ENCODE results near the gene UBAC2.
"Not testable (repeated sequence)": the region's sequence is repeated elsewhere in the genome, so short reads cannot be mapped to it uniquely, and the experiment has no call there.

UBAC2 gene

DNA sequence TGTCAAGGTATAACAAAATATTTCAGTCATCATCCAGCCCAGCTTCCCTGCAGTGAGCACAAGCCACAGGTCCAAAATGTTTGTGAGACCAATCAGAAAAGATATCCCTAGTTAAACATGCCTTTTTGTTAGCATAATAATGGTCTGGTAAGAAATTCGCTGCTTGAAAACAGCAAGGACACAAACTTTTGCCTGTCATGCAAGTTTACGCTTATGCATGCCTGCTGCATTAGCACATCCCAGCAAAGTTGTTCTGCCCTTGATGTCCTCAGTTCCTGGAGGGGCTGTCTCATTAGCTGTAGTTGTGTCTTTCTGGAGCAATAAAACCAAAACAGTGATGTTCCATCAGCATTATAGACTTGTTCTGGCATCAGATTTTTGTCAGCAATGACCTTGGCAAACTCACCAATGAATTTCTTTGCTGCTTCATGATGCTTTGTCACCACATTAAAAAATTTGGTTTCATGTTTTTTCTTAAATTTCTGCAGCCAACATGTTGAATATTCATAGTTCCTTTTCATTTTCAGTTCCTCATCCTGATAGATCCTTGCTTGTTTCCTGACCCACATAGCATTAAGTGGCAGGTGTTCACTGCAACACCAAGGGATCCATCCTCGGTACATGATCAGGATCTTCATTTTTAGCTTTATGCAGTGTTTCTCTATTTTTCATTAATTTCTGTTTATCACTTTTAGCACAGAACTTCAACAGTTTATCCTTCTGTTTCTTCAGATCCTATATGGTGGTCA lies 178.5 kb downstream of the UBAC2 start:
- DNase-seq (ENCODE audit: low read depth) = peak; percentile 12

DNA sequence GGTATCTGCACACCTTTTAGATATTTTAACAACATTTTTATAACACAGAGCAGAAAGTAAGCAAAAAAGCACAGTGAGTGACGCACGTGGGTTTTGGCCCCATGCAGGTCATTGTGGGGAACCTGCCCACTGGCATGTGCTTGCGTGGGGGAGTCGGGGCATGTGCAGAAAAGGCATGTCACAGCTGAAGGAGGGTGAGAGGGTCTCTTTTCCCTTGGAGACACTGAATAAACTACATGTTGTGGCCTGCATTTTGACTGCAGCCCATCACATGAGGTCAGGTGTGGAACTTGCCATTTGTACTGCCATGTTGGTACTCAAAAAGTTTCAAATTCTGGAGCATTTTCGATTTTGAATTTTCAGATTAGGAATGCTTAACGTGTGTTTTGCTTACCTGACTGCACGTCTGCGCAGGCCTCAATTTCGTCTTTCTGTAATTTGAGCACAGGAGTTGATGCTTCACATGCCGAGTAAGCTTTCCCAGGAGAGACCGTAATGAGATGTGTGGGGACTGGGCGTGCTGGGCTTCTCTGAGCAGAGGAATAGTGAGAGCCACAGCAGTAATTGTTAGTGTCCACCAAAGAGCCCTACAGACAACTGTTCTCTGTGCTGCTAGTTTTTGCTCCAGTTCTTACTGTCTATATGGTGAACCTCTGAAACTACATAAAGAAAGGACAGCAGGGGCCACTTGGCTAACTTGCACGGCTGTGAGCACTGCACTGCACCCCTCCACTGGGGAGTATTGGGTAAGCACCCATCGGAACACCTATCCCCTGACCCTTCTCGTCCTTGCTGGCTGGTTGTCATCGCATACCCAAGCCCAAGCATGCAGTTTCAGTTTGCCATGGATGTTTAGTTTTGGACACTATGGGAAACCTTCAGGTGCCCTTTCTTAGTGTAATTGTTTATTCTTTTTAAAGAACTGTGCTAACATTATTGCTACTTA lies 179.5 kb downstream of the UBAC2 start:
- DNase-seq (ENCODE audit: low read depth) = no peak

DNA sequence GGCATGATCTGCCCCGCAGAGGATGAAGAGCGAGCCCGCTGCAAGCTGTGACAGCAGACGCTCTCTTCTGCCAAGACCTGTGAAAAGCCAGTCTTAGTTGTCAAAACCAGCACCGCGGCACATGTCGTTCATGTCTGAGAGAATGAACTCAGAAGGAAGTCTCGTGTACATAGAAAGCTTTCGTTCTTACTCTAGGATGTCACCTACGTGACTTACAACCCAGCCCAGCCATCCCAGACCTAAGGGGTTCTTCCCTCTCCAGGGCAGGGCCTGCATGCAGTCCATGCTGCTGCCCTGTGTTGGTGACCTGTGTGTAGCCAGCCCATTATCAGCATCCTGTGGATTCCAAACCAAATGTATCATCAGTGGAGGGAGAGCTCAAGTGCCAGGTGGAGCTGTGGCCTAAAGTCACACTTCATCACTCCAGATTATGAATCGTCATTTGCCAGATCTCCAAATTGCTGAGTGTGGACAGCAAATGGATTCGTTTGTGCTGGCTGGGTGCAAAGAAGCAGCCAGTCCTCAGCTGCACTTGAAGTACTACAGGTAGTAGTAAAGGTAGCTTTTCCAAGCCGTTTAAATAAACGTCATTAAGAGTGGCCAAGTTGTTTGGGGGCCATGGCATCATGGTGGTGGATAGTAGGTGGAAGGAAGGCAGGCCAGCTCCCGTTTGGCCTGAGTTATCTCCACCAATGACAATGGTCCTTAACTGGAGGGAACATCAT lies 180.4 kb downstream of the UBAC2 start:
- DNase-seq (ENCODE audit: low read depth) = no peak

DNA sequence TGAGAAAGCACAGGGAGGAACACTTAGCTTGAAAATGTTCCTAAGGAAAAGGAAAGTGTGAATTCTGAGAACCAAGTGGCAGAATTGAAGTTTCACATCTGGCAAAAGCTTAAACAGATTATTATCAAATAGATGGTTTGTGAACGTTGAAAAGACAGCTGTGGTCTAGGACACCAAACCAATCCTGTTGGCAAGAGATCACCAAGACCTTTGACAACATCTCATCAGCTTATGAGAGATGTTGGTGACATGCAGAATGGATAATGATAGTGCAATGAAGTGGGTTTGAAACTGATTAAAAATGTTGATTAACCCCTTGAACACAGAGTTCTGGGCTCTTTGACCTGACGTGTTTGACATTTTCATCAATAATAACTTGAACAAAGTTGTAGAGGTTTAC lies 181.1 kb downstream of the UBAC2 start:
- no peak for DNase-seq (ENCODE audit: low read depth)

DNA sequence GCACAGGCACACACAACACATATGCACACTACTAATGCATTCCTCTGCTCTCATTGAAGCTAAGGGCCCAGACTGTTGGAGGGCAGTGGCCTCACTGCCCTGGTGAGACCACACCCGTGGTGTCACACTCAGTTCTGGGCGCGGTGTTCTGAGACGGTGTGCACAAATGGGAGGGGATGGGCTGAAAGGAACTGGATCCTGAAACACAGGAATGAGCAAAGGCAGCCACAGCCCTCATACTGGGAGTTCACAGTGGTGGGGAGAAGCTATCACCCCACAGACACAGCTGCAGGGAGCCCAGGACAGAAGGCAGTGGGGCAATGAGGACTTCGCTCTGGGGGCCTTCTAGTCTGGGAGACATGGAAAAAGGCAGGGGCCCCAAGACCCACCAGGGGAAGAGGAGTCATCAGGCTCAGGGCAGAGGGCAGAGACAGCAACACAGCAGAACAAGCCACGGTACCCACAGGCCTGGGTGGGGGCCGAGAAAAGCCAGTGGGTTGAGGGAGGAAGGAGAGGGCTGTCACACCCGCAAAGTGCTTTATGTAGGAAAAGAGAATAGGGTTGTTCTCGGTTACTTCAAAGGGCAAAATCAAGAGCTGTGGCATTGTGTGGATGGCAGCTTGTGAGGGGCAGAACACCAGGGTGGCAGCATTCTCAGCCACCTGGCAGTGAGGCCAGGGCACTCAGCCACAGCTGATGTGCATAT lies 181.9 kb downstream of the UBAC2 start:
- no peak for DNase-seq (ENCODE audit: low read depth)

DNA sequence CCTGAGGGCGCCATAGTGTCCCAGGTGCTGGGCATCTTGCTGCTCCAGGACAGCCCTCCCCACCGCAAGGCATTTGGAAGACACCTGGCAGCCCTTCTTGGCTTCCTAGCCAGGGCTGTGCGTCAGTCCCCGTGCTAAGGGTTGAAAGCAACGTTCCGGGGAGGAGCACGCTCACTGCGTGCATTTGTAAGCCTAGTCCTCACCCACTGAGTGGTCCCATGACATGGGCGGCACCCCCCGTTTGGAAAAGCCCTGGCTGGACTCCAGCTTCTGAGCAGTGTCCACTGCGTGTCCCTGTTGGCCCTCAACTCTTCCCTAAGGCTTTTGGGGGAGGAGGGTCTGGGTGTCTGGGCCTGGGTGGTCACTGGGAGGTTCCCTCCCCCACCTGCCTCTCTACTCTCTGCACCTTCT lies 182.9 kb downstream of the UBAC2 start:
- DNase-seq (ENCODE audit: low read depth) = no peak

DNA sequence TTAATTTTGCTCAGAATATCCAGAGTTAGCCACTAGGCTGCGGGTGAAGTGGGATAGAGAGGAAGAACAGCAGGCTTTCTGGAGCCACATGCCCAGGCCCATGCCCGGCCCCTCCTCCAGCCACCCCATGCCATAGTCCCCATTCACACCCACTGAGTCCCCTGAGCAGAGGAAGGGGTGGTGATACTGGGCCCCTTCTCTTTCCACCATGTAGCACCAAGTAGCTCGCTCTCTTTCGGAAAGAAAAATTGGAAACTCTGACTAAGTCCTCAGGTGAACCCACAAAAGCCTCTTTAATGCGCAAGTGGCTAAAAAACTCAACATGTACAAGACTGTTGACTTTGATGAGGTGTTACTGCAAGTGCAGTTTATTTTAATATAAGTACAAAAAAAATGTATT lies 183.3 kb downstream of the UBAC2 start:
- DNase-seq (ENCODE audit: low read depth) = no peak

DNA sequence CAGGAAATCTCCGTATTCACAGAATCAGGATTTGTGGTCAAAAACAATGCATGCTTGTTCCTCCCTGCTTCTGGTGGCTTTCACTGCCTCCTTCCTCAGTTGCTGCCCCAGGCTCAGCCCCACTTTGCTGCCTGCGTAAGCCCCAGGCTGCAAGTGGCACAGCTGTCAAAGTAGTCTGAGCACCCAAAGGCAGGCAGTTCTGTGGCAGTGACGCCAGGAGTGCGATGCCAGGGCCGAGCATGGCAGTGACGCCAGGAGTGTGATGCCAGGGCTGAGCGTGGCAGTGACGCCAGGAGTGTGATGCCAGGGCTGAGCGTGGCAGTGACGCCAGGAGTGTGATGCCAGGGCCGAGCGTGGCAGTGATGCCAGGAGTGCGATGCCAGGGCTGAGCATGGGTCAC lies 183.8 kb downstream of the UBAC2 start:
- no peak for DNase-seq (ENCODE audit: low read depth)

DNA sequence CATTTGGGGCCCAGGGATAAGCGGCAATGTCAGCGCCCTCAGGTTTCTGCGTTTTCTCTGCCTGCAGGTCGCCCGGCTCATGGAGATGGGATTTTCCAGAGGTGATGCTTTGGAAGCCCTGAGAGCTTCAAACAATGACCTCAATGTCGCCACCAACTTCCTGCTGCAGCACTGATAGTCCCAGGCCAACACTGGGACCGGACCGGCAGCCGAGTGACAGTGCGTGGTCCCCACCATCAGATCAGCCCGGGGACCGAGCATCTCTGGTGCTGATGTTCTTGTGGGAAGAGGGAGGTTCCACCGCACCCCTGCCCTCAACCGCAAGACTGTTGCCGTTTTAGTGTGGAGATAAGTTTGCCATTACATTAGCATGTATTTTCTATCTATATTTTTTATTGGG lies 184.5 kb downstream of the UBAC2 start:
- no peak for DNase-seq (ENCODE audit: low read depth)

DNA sequence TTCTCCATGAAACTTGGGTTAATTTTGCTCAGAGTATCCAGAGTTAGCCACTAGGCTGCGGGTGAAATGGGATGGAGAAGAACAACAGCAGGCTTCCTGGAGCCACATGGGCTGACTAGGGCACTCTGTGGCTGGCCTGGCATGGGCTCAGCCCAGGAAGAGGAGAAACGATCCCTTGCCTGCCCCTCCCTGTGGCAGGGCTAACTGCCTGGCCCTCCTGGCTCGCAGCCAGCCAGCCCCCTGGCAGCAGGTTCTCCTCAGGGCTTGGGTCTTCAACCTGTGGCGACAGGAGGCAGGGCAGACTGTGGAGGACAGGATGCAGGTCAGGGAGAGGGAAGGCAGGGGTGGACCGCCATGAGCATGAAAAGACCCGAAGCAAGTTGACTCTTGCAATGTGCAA lies 185.3 kb downstream of the UBAC2 start:
- no peak for DNase-seq (ENCODE audit: low read depth)

DNA sequence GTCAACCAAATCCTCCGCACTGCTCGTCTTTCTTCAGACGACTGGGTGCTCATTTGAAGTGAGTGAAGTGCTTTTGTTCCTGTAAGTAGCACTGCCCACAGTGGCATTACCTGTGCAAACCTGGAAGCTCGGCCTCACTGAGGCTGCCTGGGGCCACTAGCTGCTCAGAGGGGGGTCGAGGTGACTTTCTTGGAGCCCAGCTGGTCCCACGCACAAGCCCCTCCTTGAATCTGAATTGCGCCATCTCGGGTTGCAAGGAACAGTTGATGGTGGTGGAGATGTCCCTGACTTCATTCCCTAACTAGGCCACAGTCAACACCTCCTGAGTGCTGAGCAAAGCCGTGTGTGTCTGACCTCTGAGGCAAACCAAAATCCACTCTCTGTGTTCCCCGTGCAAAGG lies 185.8 kb downstream of the UBAC2 start:
- no peak for DNase-seq (ENCODE audit: low read depth)

DNA sequence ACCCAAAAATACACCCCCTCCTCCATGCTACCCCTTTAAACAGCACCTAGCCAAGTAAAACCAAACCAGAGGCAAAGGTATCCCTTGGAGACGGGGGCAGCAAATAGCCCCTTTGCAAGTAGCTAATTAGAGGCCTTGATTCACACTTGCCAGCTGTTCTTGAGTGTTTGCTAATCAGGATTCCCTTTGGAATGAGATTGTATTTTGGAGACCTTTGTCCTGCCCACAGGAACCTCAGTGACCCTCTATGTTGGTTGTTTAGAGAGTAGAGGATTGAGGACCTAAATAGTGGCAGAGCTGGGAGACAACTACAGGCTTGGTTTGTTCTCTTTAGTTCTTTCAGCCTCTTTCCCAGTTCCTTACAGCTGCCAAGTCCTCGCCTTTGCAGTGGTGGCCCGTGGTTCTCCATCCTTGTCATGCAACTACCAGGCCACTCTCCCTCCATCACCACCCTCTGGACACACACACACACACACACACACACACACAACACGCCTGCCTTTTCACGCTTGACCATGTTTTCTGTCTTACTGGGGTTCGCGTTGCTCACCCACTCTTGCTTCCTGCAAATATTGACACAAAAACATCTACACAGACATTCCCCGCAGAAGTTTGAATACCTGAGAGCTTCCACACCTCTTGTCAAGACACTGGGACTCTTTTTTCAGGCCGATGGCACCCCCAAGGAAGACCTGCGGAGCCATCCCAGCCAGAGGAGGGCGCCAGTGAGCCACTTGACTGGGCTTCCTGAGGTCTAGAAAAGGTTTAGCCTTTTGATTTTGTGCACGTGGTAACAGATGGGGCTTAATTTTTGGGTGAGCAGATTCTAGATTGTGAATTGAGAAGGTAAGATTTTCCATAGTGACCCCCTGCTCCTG lies 186.5 kb downstream of the UBAC2 start:
- peak; percentile 27 for DNase-seq (ENCODE audit: low read depth)

DNA sequence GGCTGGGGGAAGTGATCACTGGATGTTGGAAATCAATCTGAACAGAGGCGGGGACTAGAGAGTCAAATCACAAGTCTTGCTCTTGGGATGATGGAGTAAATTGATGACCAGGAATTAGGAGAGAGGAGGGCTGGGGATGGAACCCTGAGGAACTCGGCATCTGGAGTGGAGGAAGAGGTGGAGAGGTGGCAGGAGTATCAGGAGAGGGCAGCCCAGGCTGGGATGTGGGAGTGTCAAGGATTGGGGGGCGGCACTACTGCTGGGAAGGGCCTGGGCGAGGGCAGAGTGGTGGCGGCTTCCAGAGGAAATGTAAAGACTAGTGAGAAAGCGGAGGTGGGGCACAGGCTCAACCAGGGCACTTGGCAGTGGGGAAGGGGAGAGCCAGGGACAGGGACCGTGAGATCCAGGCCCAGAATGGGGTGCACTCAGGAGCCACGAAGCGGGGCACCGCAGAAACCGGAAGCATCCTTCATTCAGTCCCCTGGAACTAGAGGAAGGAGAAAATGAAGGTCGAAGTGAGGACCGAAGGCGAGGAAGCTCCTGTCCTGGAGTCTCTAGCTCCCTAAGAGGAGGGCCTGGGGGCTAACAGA lies 187.8 kb downstream of the UBAC2 start:
- DNase-seq (ENCODE audit: low read depth) = no peak

DNA sequence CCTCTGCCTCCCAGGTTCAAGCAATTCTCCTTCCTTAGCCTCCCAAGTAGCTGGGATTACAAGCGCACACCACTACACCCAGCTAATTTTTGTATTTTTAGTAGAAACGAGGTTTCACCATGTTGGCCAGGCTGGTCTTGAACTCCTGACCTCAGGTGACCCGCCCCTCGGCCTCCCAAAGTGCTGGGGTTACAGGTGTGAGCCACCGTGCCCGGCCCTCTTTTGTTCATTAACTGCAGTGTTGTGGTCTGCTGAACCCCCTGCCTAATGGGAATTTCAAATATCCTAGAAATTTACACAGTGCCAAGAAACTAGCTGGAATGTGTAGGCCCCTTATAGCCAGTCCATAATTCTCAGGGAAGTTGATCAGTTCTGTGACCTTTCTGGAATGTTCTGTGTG lies 188.4 kb downstream of the UBAC2 start:
- not testable (repeated sequence) for DNase-seq (ENCODE audit: low read depth)

DNA sequence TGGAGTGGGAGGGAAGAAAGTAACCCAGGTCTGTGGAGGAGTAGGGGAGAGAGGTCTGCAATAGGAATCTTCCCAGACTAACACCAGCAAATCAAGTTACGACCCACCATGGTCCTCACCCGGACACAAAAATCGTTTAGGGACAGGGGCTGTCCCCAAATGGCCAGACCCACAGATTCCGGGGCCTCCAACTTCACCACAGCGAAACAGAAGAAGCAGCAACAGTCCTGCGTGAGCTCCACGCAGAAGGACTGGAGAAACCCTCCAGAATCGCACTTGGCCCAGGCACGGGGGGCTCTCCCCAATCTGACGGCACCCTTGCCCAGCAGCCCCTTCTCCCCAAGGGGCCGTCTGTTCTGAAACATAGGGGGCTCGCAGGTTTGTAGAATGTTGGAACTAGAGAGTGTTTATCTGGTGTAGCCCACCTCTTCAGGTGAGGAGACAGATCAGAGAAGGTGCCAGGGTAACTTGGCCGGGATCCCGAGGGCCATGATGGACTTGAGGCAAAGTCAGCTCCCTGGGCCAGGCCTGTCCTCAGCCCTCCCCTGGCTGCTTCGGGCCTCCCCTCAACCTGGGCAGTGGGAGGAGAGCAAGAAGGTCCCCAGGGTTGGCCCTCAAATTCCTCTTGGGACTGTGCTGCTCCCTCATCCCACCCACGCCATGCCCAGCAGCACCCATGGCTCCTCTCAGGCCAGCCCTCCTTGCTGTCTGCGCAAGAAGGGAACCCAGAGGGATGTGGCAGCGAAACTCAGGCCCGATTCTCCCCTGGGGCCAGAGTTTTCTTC lies 189.1 kb downstream of the UBAC2 start:
- no peak for DNase-seq (ENCODE audit: low read depth)

DNA sequence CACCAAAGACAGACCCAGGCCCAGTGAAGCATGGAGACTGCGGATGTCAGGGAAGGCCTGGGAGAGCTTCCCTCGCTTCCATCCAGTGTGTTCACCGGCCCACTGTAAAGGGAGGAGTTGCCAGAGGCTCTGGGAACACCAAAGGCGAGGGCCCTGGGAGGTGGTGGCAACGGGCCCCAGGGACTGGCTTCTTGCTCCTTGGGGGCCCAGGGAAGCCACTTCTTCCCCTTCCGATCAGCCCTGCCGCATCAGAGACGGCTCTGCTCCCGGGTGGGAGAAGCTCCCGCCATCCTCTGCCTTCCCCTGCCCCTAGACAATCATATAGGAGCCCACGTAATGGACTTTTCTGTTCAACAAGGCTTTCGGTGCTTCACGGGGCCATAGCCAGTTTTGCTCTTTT lies 189.9 kb downstream of the UBAC2 start:
- no peak for DNase-seq (ENCODE audit: low read depth)

DNA sequence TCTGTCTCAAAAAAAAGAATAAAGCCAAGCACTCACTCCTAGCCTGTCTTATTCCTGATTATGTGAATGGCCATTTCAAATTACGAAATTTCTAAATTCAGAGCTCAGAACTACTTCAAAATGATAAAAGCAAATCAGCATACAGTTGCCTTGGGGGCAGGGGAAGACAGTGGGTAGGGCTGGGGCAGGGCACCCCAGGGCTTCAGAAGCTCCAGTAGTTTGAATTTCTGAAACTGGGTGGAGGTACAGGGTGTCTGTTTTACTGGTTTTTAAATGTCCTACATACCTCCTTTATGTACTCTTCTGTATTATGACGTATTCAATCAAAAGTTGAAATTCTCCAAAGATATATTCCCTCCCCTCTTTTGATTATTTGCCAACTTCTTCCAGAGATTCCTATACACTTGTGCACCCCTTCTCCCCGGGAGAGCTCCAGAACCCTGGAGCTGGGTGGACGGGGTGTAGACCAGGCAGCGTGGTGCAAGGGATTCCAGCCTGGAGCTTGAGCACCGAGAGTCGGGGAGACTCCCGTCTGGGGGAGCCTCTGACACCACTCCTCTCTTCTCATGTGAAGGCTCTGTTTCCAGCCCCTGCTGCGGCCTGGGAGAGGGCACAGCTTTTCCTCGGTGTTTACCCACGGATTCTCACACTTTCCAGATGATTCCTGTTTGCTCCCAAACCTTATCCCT lies 191.3 kb downstream of the UBAC2 start:
- DNase-seq (ENCODE audit: low read depth) = no peak

DNA sequence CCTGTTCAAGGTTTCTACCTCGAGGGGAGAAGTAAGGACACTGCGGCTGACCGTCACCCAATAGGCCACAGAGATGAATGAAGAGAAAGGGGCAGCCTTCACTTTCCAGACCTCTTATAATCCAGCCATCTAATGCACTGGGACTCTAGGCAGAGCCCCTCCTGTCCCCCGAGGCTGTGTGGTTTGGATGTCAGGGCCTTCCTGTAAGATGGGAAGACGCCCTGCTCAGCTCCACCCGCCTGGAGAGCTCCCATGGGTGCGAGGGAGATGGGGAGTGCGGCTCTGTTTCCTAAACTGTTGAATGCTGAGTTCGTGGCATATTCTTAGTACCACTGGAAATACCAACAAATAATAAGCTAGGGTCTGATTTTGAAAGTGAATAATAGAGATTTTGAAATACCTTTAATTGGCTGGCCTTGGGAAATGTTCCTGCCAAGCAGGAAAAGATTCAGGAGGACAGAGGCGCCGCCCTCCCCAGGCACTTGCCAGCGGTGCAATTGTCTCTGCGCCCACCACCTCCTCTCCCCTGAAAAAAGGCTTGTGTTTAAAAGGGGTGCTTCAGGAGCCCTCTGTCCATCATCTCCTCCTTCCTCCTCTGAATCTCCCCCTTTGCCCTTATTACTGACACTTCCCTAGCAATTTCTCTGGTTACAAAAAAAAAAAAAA lies 191.9 kb downstream of the UBAC2 start:
- DNase-seq (ENCODE audit: low read depth) = no peak

DNA sequence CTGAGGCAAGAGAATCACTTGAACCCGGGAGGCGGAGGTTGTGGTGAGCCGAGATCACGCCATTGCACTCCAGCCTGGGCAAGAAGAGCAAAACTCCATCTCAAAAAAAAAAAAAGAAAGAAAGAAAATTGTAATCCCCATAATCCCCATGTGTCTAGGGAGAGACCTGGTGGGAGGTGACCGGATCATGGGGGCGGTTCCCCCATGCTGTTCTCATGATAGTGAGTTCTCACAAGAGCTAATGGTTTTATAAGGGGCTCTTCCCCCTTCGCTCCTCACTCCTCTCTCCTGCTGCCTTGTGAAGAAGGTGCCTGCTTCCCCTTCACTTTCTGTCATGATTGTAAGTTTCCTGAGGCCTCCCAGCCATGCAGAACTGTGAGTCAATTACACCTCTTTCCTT lies 192.7 kb downstream of the UBAC2 start:
- DNase-seq (ENCODE audit: low read depth) = not testable (repeated sequence)
